Mammary epithelial cell (primary cell): ENCODE measurements around the gene MAGEB16.

Experiments used
- EZH2 ChIP-seq: IDR thresholded peaks from 2 replicates; pipeline ENCODE4 v1.6.1; 2012; ENCODE audit warnings: low read length, inconsistent platforms, borderline replicate concordance
- TF ChIP-seq, protein P1 (sequence below), 2 donors: IDR thresholded peaks in 1 of 2; conservative IDR thresholded peaks in 1 of 2; 2 replicates each; pipeline ENCODE4 v1.5.1; 2011 to 2012; ENCODE audit warnings: inconsistent platforms in 2 of 2, low read length in 2 of 2, mild to moderate bottlenecking in 2 of 2, control low read depth in 1 of 2, low read depth in 1 of 2; ENCODE audit not compliant: insufficient read depth in 1 of 2; ENCODE audit errors: extremely low read depth in 1 of 2

DNA sequence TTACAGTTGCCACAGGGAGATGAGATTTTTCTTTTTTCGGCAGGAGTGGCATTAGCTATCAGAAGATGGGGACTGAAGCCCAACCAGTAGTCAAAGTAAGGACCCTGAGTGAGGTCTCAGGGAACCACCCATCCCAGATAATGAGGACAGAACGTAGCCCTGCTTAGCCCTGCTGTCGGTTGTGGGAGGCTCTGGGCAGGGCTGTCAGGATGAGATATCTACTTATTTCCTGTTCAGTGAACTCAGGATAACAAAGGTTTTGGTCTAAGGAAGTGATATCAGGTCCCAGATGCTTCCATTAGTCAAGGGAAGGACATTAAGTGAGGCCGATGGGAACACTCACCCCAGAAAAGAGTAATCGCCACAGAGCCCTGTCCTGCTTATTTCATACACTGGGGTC, 2.3 kb downstream of the MAGEB16 start:
- TF ChIP-seq, protein P1, sequence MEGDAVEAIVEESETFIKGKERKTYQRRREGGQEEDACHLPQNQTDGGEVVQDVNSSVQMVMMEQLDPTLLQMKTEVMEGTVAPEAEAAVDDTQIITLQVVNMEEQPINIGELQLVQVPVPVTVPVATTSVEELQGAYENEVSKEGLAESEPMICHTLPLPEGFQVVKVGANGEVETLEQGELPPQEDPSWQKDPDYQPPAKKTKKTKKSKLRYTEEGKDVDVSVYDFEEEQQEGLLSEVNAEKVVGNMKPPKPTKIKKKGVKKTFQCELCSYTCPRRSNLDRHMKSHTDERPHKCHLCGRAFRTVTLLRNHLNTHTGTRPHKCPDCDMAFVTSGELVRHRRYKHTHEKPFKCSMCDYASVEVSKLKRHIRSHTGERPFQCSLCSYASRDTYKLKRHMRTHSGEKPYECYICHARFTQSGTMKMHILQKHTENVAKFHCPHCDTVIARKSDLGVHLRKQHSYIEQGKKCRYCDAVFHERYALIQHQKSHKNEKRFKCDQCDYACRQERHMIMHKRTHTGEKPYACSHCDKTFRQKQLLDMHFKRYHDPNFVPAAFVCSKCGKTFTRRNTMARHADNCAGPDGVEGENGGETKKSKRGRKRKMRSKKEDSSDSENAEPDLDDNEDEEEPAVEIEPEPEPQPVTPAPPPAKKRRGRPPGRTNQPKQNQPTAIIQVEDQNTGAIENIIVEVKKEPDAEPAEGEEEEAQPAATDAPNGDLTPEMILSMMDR (conservative IDR thresholded peaks at IDR 0.05 in 1 of 2, IDR thresholded peaks at IDR 0.05 in 1 of 2; ENCODE audit: extremely low read depth in 1 of 2, insufficient read depth in 1 of 2, low read depth in 1 of 2, low read length in 2 of 2) = no peak
- no peak for TF ChIP-seq EZH2
